Stimulated activated CD4-positive, alpha-beta T cell treated with anti-CD3 and anti-CD28 coated beads, Interleukin-4, amount 100 ng/mL, for 24 hours (primary cell): Measurements from ENCODE around the gene PIGBOS1.
"Not testable (repeated sequence)": the region's sequence is repeated elsewhere in the genome, so short reads cannot be mapped to it uniquely, and the experiment has no call there.

ENCODE experiments used
- DNase-seq: peaks from one replicate; pipeline ENCODE4 v3.0.0-alpha.2; 2020

PIGBOS1 gene, protein sequence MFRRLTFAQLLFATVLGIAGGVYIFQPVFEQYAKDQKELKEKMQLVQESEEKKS

DNA sequence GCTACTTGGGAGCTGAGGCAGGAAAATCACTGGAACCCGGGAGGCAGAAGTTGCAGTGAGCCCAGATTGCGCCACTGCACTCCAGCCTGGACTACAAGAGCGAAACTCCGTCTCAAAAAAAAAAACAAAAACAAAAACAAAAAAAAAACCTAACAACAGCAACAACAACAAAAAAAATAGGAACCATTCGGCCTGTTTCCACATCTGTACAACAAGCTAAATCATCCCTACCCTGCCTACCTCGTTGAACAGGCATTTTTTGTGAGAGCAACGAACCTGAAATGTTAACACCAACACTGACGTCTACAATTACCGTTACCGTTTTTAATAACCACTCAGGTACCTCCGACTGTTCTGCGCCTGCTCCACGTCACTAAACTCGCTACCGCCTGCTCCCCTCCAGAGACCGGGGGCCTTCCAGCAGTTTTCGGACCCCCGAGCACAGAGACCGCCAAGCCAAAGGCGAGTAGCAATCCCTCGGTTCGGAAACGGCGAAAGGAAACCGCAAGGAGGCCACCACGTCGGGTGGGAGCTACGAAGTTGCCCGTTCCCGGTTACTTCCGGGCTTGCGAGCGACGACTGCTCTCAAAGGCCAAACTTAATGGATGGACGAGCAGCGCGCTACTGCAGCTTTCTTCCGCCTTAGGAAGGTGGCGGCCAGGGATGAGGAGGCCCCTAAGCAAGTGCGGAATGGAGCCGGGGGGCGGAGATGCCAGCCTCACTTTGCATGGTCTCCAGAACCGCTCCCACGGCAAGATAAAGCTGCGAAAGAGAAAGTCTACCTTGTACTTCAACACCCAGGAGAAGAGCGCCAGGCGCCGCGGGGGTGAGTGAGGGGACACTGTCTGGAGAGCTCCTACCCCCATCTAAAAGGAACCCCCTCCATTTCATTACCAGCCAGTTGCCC, at the start of gene PIGBOS1, which contains the start of gene PIGB:
Gene PIGBOS1, minus strand, starts transcription at position 536 of the 907 bp plus-strand sequence. CDS start 1,331 bp downstream, outside the sequence.
Gene PIGB, plus strand, starts transcription at position 635 of the 907 bp plus-strand sequence. Its CDS starts 29 bp downstream, at position 664.
- peak; percentile 79 for DNase-seq

- no peak for DNase-seq
Measured at GRCh38 chr15:55366981-55367380, 48.1 kb upstream of the PIGBOS1 start.

DNA sequence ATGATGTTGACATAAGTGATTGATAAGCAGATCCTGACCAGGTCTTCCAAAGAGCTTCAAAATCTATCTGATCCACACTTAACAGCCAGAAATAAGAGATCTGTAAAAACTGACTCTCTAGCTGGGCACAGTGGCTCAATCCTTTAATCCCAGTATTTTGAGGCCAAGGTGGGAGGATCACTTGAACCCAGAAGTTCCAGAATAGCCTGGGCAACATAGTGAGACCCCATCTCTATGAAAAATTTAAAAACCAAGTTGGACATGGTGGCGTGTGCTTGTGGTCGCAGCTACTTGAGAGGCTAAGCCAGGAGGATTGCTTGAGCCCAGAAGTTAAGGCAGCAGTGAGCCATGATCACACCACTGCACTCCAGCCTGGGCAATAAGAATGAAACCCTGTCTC, 43.7 kb upstream of the PIGBOS1 start:
- no peak for DNase-seq

- DNase-seq = no peak
Measured at GRCh38 chr15:55361048-55361447, 42.1 kb upstream of the PIGBOS1 start.

GRCh38 chr15:55360256-55360655, 41.3 kb upstream of the PIGBOS1 start:
- DNase-seq = no peak

DNA sequence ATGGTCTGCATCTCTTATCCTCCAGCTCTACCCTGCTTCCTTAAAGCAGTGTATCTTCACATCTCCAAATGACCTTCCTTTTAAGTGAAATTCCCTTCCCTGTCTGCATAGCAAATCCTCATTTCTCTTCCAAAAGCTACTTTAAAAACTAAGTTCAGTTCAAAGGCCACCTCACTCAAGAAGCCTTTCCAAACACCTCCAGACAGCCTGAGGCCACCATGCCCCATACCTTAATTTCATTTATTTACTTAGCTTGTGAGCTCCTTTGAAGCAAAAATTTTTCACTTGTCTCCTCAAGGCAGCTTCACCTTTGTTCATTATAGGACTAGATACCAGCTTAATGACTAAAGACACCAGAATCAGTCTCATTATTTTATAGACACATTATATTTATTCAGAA, 39.5 kb upstream of the PIGBOS1 start:
- no peak for DNase-seq

DNA sequence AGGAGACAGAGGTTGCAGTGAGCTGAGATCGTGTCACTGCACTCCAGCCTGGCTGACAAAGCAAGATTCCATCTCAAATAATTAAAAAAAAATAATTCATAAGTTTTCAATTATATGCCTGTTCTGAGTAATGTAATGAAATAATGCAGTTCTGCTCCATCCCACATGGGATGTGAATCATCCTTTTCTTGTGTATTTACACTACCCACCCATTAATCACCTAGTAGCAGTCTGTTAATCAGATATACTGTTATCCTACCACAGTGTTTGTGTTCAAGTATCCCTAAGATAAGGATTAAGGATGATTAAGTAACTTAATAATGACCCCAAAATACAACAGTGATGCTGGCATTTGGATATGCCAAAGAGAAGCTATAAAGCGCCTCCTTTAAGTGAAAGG, 38.9 kb upstream of the PIGBOS1 start:
- no peak for DNase-seq

DNA sequence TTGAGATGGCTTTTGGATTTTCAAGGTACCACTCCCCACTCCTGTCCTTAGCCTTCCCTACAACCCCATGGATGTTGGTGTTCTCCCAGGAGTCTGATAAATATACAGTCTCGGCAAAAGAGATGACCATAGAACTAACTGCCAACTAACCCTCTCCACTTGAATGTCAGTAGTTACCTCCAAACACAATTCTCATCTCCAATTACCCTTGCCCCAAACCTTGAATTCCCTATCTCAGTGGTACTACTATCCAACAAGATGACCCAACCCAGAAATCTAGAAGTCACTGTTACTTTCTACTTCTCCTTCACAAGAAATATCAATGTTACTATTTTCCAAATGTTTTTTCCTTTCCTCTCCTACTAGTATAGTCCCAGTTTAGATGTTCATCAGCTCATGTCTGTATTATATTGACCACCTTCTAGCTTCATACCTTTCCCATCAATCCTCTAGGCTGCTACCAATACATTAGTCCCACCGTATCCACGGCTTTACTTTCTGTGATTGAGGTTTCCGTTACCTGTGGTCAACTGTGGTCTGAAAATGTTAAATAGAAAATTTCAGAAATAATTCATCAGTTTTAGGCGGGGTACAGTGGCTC, 38.2 kb upstream of the PIGBOS1 start:
- no peak for DNase-seq

DNA sequence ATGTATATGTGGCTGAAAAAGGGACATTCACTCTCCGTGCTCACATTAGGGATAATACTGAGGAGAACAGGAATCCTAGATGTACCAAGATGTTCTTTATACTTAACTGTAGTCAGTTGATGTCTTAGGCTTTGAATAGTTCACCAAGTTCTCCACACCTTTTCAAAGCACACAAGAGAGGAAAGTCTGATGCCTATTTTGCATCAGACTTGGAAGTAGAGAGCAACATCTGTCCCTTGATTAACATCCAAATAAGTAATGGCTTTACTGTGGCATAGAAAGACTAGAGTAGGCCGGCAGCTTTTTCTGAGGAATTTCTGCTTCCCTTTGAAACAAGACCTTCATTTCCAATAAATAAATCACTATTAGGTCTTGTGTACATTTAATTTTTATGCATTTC, 34.1 kb upstream of the PIGBOS1 start:
- DNase-seq = no peak

DNA sequence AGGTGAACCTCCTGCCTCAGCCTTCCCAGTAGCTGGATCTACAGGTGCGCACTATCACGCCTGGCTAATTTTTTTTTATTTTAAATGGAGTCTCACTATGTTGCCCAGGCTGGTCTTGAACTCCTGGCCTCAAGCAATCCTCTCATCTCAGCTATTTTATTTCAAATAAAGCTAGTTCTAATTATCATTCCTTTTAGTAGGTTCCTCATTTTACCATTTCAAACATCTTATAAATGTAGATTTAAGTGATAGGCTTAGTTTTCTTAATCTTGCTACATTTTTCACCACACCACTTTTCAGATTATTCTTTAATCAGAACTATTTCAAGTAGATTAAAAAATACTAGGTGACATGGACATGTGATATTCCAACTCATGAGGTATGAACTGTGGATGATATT, 30.4 kb upstream of the PIGBOS1 start:
- no peak for DNase-seq

GRCh38 chr15:55348281-55348778, 29.4 kb upstream of the PIGBOS1 start:
- DNase-seq = no peak

GRCh38 chr15:55344206-55344605, 25.3 kb upstream of the PIGBOS1 start:
- DNase-seq = no peak

- DNase-seq = no peak
Measured at GRCh38 chr15:55343168-55343567, 24.2 kb upstream of the PIGBOS1 start.

GRCh38 chr15:55337160-55337559, 18.2 kb upstream of the PIGBOS1 start:
- DNase-seq = no peak

DNA sequence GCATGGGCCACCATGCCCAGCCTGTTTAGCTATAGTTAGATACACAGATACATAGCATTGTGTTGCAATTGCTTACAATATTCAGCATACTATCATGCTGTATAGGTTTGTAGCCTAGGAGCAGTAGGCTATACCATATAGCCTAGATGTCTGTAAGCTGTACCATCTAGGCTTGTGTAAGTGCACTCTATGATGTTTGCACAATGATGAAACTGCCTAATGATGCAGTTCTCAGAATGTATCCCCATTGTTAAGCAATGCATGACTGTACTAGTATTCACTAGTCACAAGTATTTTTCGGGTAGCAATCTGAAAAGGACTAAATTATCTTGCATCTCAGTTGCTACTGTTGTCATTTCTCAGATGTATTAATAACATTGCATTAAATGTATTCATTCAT, 16.1 kb upstream of the PIGBOS1 start:
- DNase-seq = no peak

DNA sequence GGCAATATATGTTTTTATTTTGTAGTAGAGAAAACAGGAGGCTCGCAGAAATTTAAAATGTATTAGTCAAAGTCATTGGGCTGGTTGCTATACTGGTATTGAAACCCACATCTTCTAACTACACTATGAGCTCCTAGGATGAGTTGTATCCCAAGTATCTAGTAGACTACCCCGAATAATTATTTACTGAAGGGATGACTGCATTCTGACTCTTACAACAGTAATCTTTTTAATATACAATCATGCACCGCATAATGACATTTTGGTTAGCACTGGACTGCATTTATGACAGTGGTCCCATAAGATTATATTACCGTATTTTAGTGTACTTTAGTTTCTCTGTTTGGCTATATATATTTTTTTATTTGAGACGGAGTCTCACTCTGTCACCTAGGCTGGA, 15.4 kb upstream of the PIGBOS1 start:
- DNase-seq = no peak

GRCh38 chr15:55327387-55327786, 8.5 kb upstream of the PIGBOS1 start:
- no peak for DNase-seq

- DNase-seq = no peak
Measured at GRCh38 chr15:55322467-55322866, 3.5 kb upstream of the PIGBOS1 start.

DNA sequence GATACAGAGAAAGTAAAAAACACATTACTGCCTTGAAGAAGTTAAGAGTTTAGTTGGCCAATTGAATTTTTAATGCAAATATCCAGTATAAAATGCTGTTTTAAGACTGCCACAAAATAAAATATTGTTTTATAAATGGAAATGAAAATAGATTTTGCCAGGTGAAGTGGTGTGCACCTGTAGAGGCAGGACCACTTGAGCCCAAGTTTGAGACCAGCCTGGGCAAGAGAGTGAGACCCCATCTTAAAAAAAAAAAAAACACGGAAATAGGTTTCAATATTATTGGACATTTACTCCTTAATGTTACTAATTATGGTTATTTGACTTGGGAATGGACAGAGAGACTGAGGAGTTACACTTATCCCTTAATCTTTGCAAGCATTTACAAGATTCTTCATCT, 2.0 kb upstream of the PIGBOS1 start:
- no peak for DNase-seq

DNA sequence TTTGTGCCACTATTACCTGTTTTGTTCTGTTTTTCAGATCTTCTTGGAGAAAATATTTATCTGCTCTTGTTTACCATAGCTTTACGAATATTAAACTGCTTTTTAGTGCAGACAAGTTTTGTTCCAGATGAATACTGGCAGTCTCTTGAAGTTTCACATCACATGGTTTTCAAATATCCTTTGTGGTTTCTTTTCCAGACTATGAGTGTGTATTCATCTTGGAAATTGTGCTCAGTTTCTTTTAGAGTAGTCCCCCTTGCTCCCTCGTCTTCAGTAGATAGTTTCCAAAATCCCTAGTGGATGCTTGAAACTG, 1.3 kb upstream of the PIGBOS1 start:
- DNase-seq = no peak

DNA sequence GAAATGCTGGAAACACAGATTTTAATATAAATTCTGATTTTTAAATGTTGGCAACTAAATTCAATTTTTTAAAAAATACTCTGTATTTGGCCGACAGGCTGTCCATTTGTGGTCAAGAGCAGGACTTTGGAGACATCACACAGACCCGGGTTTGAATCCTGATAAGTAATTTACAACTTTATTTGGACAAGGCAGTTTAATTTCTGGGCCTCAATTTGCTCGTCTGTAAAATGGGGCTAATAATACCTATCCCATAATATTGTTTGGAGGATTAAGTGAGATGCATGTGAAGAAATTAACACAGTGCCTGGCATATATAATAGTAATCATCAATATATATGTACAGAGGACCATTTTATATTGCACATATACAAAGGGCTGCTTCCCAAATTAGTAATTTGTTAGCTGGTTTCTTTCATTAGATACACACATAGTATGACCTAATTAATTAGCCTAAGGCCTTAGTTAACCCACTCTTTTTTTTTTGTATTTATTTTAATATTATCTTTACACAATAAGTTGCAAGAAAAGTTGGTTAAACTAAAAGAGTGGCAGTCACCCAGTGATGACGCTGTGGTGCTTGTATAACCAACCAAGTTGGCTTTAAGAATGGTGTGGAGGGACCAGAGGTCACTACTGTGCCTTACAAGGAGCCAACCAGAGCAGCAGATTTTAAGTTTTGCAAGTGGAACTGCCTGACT, 764 bp upstream of the PIGBOS1 start:
- DNase-seq = no peak

DNA sequence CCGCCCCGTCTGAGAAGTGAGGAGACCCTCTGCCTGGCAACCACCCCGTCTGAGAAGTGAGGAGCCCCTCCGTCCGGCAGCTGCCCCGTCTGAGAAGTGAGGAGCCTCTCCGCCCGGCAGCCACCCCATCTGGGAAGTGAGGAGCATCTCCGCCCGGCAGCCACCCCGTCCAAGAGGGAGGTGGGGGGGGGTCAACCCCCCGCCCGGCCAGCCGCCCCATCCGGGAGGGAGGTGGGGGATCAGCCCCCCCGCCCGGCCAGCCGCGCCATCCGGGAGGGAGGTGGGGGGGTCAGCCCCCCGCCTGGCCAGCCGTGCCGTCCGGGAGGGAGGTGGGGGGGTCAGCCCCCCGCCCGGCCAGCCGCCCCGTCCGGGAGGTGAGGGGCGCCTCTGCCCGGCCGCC, 16.1 kb downstream of the PIGBOS1 start:
- DNase-seq = not testable (repeated sequence)

DNA sequence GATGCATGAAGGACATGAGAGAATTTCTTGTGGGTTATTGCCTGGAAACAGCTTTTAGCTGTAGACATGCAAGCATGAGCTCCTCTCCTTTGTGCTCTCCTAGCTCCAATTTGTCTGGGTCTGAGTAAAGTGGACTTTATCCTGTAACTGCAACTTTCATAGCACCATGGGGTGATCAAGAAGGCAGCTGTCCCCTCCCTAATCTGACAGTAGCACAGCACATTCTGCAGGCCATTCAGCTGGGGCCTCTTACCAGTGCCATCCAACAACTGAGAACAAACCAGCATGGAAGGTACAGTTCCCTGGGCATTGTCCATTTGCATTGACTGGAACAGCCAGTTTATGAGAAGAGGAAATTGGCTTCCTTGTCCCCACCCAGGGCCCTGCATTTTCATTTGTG, 21.6 kb downstream of the PIGBOS1 start:
- DNase-seq = no peak
